ENCODE measurements around the gene DPM2. TPM values are rescaled to one million over a fixed set of nuclear protein-coding genes. Genes with fewer than 3 reads are reported as not detected.
A peak's percentile ranks its signal among the peaks of the same experiment; 100 is the strongest.

DPM2 gene
- total RNA-seq, 4 donors from 2014 or later, result 6.7 to 33.1 (median 15.9) TPM

GRCh38 chr9:127905004-127905728 is 32.5 kb downstream of the DPM2 start:
- Histone ChIP-seq H3K27me3 (no peaks in the 10 kb centered on the region), H3K36me3 (no peaks in the 10 kb centered on the region), H3K4me1 (peaks cover 0 to 23% of the 10 kb centered on the region in 2 donors), H3K9me3 (no peaks in the 10 kb centered on the region), H3K4me3 (no peak overlapping the region), H3K27ac (peak overlapping the region; percentile 78 to 89)
- no peak for TF ChIP-seq POLR2A (IDR thresholded peaks at IDR 0.05)
- no peak for TF ChIP-seq CTCF (IDR thresholded peaks at IDR 0.05)
- intact Hi-C loops (cut with DNase I; ENCODE audit: low total_unique reads), result no loop called here
- peak in 1 of 2 donors; percentile 18 for DNase-seq

GRCh38 chr9:127904561-127905003 is 33.1 kb downstream of the DPM2 start:
- intact Hi-C loops (cut with DNase I; ENCODE audit: low total_unique reads), result no loop called here
- Histone ChIP-seq H3K27ac (peak overlapping the region; percentile 78 to 89), H3K4me1 (peaks cover 0 to 28% of the 10 kb centered on the region in 2 donors)

GRCh38 chr9:127903557-127904475 is 33.8 kb downstream of the DPM2 start:
- peak in 1 of 2 donors; percentile 78 for DNase-seq
- Histone ChIP-seq H3K4me1 (peaks cover 0 to 28% of the 10 kb centered on the region in 2 donors), H3K36me3 (no peaks in the 10 kb centered on the region), H3K4me3 (no peak overlapping the region), H3K9me3 (no peaks in the 10 kb centered on the region), H3K27me3 (no peaks in the 10 kb centered on the region), H3K27ac (peak overlapping the region; percentile 78 to 89)
- no peak for TF ChIP-seq POLR2A (IDR thresholded peaks at IDR 0.05)
- no peak for TF ChIP-seq CTCF (IDR thresholded peaks at IDR 0.05)
- intact Hi-C loops (cut with DNase I; ENCODE audit: low total_unique reads), result no loop called here

More at GRCh38 chr9:127904561-127905003, 33.1 kb downstream of the DPM2 start:
- Histone ChIP-seq H3K9me3 (no peaks in the 10 kb centered on the region), H3K27me3 (no peaks in the 10 kb centered on the region), H3K4me3 (no peak overlapping the region), H3K36me3 (no peaks in the 10 kb centered on the region)
- DNase-seq, result peak; percentile 62 to 70
- TF ChIP-seq POLR2A (IDR thresholded peaks at IDR 0.05), result no peak
- TF ChIP-seq CTCF (IDR thresholded peaks at IDR 0.05), result no peak

- H3K36me3 ChIP-seq, result no peaks in the 10 kb centered on the region
- peak within 1 kb of the TSS; percentile 93 to 97 for H3K27ac ChIP-seq
- intact Hi-C loops (cut with DNase I; ENCODE audit: low total_unique reads), result no loop called here
- H3K27me3 ChIP-seq, result no peaks in the 10 kb centered on the region
- no peaks in the 10 kb centered on the region for H3K9me3 ChIP-seq
- peak; percentile 67 to 84 for DNase-seq
- TF ChIP-seq CTCF (IDR thresholded peaks at IDR 0.05) (peak in 2 of 4 experiments; percentile 18 to 25), POLR2A (IDR thresholded peaks at IDR 0.05) (peak; percentile 77 to 83)
- H3K4me3 ChIP-seq, result peak within 1 kb of the TSS; percentile 72 to 79
- H3K4me1 ChIP-seq, result peaks cover 0 to 33% of the 10 kb centered on the region in 2 donors
Measured at GRCh38 chr9:127899128-127899943, 38.3 kb downstream of the DPM2 start, which contains the start of gene ST6GALNAC6. TSS of gene ST6GALNAC6 (minus strand) at chr9:127899603. CDS start at chr9:127897981, 1,622 bp downstream.

Data from uterus (tissue), 4 donors.